T-helper 2 cell treated with Interferon-gamma antibody and Interleukin-4, amounts not matched to agents 5 μg/mL and 100 μg/mL, for 36 hours (primary cell): ENCODE measurements around the gene CPNE1.
"Not testable (repeated sequence)": the region's sequence is repeated elsewhere in the genome, so short reads cannot be mapped to it uniquely, and the experiment has no call there.

Experiments
- DNase-seq: peaks from one replicate; pipeline ENCODE4 v3.0.0; 2021; ENCODE audit warnings: low spot score
- H3K27ac Mint-ChIP-seq: one replicate; pipeline ENCODE4 v1.8.0; 2021; ENCODE audit warnings: mild to moderate bottlenecking, mixed read lengths
- H3K27me3 Mint-ChIP-seq: one replicate; pipeline ENCODE4 v1.8.0; 2021; ENCODE audit warnings: low read depth, mixed read lengths
- H3K36me3 Mint-ChIP-seq: one replicate; pipeline ENCODE4 v1.8.0; 2021; ENCODE audit warnings: low read depth, mixed read lengths
- H3K4me1 Mint-ChIP-seq: one replicate; pipeline ENCODE4 v1.8.0; 2021; ENCODE audit warnings: low read depth, mixed read lengths
- H3K4me3 Mint-ChIP-seq: one replicate; pipeline ENCODE4 v1.8.0; 2022; ENCODE audit warnings: mild to moderate bottlenecking, moderate library complexity, mixed read lengths
- H3K9me3 Mint-ChIP-seq: one replicate; pipeline ENCODE4 v1.8.0; 2021; ENCODE audit warnings: mixed read lengths

Gene CPNE1

DNA sequence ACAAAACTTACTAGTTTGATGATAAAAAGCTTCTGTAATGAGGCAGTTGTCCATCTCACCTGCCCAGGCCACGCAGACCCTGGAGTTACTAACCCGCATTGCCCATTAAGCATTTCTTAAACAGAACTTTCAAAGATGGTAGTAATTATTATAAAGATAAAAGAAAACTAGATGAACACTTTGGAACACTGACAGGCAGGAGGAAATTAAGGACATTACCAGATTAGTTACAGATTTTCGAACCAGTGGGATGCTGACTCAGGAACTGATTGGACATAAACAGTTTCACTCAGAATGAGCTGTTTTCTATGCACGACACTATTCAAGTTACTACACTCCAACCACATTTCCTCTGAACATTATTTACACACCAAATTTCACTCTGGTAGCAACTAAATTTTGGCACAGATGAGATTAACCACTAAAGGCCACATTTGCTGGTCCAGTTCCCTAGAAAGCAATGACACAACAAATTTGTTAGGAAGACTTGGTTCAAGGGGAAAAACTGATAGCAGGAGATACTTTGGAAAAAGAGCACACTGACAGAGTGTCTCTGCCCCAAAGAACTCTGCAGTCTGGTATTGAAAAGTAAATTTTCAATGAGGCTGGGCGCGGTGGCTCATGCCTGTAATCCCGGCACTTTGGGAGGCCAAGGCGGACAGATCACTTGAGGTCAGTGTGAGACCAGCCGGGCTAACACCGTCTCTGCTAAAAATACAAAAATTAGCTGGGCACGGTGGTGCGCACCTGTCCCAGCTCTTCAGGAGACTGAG, 37.5 kb upstream of the CPNE1 start:
- Mint-ChIP-seq H3K9me3 (no peaks in the 10 kb centered on the region), H3K4me3 (peak overlapping the region; percentile 21), H3K27ac (peak overlapping the region; percentile 41), H3K27me3 (no peaks in the 10 kb centered on the region), H3K36me3 (peaks cover 63% of the 10 kb centered on the region), H3K4me1 (peaks cover 44% of the 10 kb centered on the region)
- no peak for DNase-seq

DNA sequence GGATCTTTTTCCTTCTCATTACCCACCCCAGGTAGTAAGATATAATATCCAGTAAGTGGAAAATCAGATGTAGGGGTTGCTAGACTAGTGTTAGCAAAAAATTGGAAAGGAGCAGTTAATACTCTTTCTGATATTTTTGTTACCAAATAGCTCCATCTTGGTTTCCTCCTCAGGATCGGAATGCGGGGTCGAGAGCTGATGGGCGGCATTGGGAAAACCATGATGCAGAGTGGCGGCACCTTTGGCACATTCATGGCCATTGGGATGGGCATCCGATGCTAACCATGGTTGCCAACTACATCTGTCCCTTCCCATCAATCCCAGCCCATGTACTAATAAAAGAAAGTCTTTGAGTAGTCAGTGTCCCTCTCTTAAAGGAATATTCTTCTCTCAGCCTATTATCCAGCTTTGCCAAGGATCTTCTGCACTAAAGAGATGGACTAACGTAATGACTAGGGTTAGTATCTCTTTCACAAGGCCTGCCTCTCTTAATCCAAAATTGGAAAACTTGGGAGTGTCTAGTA, 36.0 kb upstream of the CPNE1 start:
- Mint-ChIP-seq H3K36me3 (peaks cover 58% of the 10 kb centered on the region), H3K4me1 (peaks cover 43% of the 10 kb centered on the region), H3K27me3 (no peaks in the 10 kb centered on the region), H3K27ac (peak overlapping the region; percentile 95), H3K9me3 (no peaks in the 10 kb centered on the region), H3K4me3 (peak overlapping the region; percentile 95)
- no peak for DNase-seq

DNA sequence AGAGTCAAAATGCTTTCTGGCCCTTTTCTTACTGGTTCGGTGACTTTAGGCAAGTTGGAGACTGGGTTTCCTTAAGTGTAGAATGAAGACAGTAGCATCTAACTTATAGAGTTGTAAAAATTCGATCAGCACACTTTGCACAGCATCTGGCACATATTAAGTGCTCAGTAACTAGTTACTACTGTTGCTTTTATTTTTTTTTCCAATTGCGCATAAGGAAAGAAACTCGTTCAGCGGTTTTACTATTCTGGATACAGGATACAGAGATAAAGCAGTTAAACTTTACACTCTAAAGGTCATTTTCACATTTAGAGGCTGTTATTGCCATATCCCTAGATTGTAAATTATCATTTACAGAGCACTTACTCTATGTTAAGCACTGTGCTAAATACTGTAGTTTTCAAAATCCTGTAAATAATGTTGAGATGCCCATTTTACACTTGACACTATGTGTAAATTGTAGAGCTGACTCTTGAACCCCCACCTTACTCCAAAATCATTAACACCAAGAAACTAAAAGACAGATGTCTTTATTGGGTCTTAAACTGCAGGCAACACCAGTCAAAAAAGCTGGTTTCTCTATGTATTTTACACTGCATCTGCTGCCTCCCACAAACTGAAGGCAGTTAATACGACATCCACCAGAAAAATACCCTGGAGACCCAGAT, 35.4 kb upstream of the CPNE1 start:
- Mint-ChIP-seq H3K4me3 (peak overlapping the region; percentile 95), H3K36me3 (peaks cover 61% of the 10 kb centered on the region), H3K27me3 (no peaks in the 10 kb centered on the region), H3K4me1 (peaks cover 43% of the 10 kb centered on the region), H3K9me3 (no peaks in the 10 kb centered on the region), H3K27ac (peak overlapping the region; percentile 95)
- DNase-seq, result no peak

DNA sequence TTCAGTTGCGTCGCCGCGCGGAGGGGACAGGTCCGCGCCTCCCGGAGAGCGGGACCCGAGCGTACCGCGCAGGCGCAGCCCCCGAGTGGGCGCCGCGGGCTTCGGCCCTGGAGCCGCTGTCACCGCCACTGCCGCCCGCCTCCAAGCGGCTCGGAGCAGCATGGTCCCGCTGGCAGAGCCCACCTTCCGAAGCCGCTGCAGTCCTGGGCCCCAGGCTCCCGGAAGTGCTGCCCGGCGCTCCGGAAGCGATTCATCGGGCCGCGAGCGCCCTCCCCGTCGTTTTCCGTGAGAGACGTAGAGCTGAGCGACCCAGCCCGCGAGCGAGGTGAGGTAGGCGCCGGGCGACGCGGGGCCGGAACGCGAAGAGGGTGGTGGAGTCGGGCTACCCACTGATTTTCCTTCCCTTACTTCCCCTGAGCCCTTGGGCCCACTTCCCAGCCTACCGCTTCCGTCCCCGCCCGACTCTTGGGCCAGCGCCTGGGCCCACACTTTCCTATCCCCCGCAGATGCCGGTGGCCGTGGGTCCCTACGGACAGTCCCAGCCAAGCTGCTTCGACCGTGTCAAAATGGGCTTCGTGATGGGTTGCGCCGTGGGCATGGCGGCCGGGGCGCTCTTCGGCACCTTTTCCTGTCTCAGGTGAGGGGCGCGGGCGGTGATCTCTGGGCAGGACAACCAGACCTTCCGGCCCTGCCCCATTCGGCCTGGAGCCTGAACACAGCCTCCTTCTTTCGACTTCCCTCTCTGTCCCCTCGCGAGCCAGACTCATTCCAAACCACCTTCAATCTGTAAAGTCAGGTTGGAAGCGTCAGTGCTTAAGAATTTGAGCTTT, 34.6 kb upstream of the CPNE1 start, which contains the start of the genes NFS1 and ROMO1:
Gene NFS1 (minus strand): TSS at position 226 of the 830 bp plus-strand sequence. CDS start 64 bp downstream, at position 162.
Gene ROMO1 (plus strand): TSS at position 279 of the 830 bp plus-strand sequence. CDS start 228 bp downstream, at position 507.
- DNase-seq, result peak; percentile 83
- peaks cover 40% of the 10 kb centered on the region for H3K4me1 Mint-ChIP-seq
- H3K9me3 Mint-ChIP-seq, result no peaks in the 10 kb centered on the region
- peak within 1 kb of the TSS; percentile 95 for H3K4me3 Mint-ChIP-seq
- H3K36me3 Mint-ChIP-seq, result peaks cover 55% of the 10 kb centered on the region
- H3K27ac Mint-ChIP-seq, result peak within 1 kb of the TSS; percentile 95
- no peaks in the 10 kb centered on the region for H3K27me3 Mint-ChIP-seq

DNA sequence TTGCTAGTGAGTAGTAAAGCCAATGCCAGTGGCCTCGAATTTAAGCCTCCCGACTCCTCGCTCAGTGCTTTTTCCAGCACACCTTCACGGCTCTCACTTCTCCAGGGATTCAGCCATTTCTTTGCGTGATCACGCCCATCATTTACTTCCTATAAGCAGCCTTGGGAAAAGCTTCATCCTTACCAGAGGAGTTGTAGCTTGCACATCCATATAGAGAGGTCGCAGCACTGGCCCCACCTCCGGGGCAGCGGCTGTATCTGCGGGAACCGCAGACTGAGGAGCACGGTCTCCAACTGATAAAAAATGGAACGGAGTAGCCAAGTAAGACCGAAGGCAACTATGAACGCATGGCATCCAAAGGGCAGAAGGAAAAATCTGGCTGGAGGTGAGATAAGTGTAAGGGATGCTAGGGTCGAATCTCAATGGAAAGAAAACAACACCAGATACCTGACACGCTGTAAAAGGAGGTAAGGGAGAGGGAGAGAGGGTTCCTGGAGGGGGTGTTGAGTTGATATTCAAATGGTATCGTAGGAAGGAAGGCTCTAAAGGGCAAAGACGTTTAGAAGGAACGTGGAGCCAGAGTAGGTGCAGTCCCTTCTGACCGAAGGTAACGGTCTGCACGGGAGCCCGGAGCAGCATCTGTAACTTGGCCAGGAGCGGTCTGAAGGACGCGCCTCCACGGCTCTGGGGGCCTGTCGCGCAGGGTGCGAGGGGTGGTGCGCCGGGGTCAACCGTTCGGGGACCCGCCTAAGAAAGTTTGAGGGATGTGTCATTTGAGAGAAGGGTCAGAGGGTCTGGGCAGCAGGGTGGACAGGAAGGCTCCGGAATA, 33.8 kb upstream of the CPNE1 start:
- DNase-seq, result no peak
- no peaks in the 10 kb centered on the region for H3K9me3 Mint-ChIP-seq
- H3K4me3 Mint-ChIP-seq, result peak overlapping the region; percentile 95
- H3K36me3 Mint-ChIP-seq, result peaks cover 47% of the 10 kb centered on the region
- peaks cover 36% of the 10 kb centered on the region for H3K4me1 Mint-ChIP-seq
- H3K27me3 Mint-ChIP-seq, result no peaks in the 10 kb centered on the region
- peak overlapping the region; percentile 94 for H3K27ac Mint-ChIP-seq

DNA sequence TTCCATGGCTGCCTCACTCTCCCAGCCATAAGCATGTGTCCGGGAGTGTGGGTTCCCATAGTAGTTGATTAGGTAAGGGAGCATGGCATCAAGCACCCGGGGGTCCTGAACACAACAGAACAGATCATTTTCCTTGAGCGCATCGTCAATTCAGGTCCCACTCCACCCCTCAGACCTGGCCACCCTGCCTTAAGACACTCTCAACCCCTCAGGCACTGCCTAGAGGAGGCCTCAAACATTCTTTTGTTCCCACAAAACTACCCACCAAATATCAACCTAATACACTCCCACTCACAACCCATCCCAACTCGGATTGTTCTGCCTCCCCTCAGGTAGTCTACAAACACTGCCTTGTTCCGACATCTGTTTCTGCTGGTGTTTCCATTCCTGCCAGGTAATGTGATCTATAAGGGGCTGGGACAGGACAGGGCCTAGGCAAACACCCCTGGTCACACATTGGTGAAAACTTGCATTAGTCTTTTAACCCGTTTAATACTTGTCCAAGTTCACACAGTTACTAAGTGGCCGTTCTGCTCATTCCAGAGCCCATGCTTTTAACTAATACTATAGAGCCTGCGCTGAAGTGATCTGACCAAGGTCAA, 33.1 kb upstream of the CPNE1 start:
- Mint-ChIP-seq H3K27ac (peak overlapping the region; percentile 61), H3K4me3 (peak overlapping the region; percentile 95), H3K27me3 (no peaks in the 10 kb centered on the region), H3K4me1 (peaks cover 34% of the 10 kb centered on the region), H3K9me3 (no peaks in the 10 kb centered on the region), H3K36me3 (peaks cover 42% of the 10 kb centered on the region)
- DNase-seq, result no peak

DNA sequence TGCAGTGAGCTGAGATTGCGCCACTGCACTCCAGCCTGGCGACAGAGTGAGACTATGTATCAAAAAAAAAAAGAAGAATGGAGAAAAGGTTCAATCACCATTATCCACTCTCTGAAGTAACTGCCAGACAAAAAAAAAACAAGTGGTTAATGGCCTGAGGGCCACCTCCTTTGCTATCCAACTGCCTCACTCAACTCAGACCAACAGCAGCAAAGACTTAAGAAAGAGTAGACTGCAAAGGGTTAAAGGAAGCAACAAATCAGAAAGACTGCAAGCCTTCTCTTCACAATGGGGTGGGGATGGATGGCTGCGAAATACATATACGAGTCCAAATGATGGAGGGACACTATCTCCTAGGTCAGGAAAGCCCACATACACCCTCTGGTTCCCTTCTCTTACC, 31.3 kb upstream of the CPNE1 start:
- Mint-ChIP-seq H3K4me1 (peaks cover 29% of the 10 kb centered on the region), H3K27me3 (no peaks in the 10 kb centered on the region), H3K9me3 (no peaks in the 10 kb centered on the region), H3K36me3 (peaks cover 32% of the 10 kb centered on the region), H3K4me3 (no peak overlapping the region), H3K27ac (no peak overlapping the region)
- DNase-seq, result no peak

DNA sequence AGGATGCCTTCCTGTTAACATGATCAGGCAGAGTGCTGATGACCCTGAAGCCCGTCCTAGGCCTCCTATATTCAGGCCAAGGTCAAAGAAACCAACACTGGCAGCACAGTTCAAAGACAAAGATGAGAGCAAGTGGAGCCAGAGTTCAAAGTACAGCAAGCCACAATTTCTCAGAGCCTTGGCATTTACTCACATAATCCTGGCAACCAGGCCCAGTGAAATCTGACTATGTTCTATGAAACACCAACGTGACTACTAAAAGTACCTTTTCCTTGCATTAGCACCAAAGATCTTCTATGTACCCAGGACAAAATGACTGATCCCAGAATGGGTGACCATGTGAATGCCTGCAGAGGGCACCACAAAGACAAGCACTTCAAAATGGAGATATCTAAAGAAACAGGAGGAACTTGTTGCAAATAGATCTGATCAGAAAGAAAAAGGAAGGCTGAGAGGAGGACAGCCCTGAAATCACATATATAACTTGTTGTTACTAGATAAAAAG, 30.6 kb upstream of the CPNE1 start:
- H3K9me3 Mint-ChIP-seq, result no peaks in the 10 kb centered on the region
- H3K4me3 Mint-ChIP-seq, result no peak overlapping the region
- peaks cover 33% of the 10 kb centered on the region for H3K36me3 Mint-ChIP-seq
- no peaks in the 10 kb centered on the region for H3K27me3 Mint-ChIP-seq
- H3K4me1 Mint-ChIP-seq, result peaks cover 23% of the 10 kb centered on the region
- no peak for DNase-seq
- H3K27ac Mint-ChIP-seq, result no peak overlapping the region

DNA sequence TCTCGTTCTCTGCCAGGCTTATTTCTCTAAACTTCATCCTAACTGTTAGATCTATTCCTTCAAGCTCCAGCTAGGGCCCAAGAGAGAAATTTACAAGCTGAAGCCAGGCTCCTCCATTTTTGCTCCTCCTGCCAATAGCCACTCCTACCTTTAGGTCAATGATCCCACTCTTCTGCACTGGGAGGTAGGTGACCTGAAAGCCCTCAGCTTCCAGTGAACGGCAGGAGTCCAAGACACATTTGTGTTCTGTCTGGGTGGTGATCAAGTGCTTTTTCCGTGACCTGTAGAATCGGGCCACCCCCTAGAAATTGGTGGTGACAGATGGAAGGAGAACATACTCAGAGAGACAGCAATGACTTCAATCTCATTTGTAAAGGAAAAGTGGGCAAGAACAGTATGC, 25.6 kb upstream of the CPNE1 start:
- Mint-ChIP-seq H3K9me3 (no peaks in the 10 kb centered on the region), H3K27me3 (no peaks in the 10 kb centered on the region), H3K27ac (no peak overlapping the region), H3K4me1 (no peaks in the 10 kb centered on the region), H3K36me3 (peaks cover 31% of the 10 kb centered on the region), H3K4me3 (no peak overlapping the region)
- no peak for DNase-seq

DNA sequence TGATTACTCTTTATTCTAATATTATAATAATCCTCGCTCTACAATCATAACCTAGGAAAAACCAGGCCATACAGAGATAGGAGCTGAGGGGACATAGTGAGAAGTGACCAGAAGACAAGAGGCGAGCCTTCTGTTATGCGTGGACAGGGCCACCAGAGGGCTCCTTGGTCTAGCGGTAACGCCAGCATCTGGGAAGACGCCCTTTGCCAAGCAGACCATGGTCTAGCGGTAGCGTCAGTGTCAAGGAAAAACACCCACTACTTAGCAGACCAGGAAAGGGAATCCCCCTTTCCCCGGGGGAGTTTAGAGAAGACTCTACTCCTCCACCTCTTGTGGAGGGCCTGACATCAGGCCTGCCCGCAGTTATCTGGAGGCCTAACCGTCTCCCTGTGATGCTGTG, 22.2 kb upstream of the CPNE1 start:
- not testable (repeated sequence) for H3K4me1 Mint-ChIP-seq, H3K9me3 Mint-ChIP-seq, H3K27me3 Mint-ChIP-seq, H3K4me3 Mint-ChIP-seq, DNase-seq, H3K27ac Mint-ChIP-seq
- peaks cover 29% of the 10 kb centered on the region for H3K36me3 Mint-ChIP-seq

DNA sequence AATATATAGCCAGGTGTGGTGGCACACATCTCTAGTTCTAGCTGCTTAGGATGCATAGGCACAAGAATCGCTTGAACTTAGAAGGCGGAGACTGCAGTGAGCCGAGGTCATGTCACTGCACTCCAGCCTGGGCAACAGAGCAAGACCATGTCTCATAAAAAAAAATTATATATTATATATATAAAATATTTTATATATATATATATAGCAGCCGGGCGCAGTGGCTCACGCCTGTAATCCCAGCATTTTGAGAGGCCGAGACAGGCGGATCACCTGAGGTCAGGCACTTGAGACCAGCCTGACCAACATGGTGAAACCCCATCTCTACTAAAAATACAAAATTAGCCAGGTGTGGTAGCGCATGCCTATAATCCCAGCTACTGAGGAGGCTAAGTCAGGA, 20.7 kb upstream of the CPNE1 start:
- not testable (repeated sequence) for H3K9me3 Mint-ChIP-seq, DNase-seq, H3K4me3 Mint-ChIP-seq, H3K4me1 Mint-ChIP-seq, H3K27ac Mint-ChIP-seq, H3K27me3 Mint-ChIP-seq
- peaks cover 30% of the 10 kb centered on the region for H3K36me3 Mint-ChIP-seq

DNA sequence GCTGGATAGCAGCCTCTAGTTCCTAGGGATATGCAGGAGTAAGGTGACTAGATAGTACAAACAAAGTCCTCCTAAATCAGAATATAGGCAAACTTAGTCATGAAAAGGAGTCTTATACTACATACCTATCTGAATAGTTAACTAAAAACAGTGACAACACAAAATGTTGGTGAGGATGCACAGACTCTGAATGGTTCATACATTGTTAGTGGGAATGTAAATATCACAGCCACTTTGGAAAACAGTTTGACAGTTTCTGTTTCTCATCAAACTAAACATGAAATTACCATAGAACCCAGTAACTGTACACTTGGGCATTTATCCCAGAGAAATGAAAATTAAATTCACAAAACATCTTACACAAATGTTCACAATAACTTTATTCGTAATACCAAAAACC, 17.3 kb upstream of the CPNE1 start:
- Mint-ChIP-seq H3K9me3 (no peaks in the 10 kb centered on the region), H3K4me1 (peaks cover 4% of the 10 kb centered on the region), H3K36me3 (peaks cover 12% of the 10 kb centered on the region), H3K27me3 (no peaks in the 10 kb centered on the region), H3K27ac (no peak overlapping the region), H3K4me3 (no peak overlapping the region)
- DNase-seq, result no peak
